GM19324 (cell line): ENCODE measurements around the gene RAD54L.
"Not testable (repeated sequence)": the region's sequence is repeated elsewhere in the genome, so short reads cannot be mapped to it uniquely, and the experiment has no call there.

ENCODE experiments used
- ATAC-seq: cut with Tn5 transposase; IDR thresholded peaks from one replicate; pipeline ENCODE4 v1.9.1; 2021; ENCODE audit warnings: mild to moderate bottlenecking, moderate library complexity; ENCODE audit not compliant: unreplicated experiment, low FRiP score

The RAD54L gene

DNA sequence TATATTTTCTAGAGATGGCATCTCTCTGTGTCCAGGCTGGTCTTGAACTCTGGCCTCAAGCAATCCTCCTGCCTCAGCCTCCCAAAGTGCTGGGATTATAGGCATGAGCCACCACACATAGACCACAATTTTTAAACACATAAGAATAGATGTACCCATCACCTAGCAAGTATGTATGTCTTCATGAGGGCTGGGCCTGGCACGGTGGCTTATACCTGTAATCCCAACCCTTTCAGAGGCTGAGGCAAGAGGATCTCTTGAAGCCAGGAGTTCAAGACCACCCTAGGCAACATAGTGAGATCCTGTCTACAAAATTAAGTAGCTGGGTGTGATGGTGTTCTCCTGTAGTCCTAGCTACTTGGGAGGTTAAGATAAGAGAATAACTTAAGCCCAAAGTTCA, 69.8 kb downstream of the RAD54L start:
- no peak for ATAC-seq

DNA sequence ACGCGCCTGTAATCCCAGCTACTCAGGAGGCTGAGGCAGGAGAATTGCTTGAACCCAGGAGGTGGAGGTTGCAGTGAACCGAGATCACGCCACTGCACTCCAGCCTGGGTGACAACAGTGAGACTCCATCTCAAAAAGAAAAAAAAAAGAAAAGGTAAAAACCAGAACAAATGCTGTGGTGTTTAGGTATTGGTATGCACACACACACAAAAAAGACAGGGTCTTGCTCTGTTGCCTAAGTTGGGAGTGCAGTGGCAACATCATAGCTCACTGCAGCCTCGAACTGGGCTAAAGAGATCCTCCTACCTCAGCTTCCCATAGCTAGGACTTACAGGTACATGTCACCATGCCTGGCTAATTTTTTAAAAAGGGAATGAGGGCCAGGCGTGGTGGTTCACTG, 71.7 kb downstream of the RAD54L start:
- ATAC-seq, result not testable (repeated sequence)

DNA sequence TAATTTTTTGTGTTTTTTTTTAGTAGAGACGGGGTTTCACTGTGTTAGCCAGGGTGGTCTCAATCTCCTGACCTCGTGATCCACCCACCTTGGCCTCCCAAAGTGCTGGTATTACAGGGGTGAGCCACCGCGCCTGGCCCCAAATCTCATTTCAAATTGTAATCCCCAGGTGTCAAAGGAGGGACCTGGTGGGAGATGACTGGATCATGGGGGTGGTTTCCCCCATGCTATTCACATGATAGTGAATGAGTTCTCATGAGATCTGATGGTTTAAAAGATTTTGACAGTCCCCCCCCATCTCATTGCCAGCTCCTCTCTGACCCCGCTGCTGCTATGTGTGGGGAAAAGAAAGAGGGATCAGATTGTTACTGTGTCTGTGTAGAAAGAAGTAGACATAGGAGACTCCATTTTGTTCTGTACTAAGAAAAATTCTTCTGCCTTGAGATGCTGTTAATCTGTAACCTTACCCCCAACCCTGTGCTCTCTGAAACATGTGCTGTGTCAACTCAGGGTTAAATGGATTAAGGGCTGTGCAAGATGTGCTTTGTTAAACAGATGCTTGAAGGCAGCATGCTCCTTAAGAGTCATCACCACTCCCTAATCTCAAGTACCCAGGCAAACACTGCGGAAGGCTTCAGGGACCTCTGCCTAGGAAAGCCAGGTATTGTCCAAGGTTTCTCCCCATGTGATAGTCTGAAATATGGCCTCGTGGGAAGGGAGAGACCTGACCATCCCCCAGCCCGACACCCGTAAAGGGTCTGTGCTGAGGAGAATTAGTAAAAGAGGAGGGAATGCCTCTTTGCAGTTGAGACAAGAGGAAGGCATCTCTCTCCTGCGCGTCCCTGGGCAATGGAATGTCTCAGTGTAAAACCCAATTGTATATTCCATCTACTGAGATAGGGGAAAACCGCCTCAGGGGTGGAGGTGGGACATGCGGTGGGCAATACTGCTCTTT, 72.7 kb downstream of the RAD54L start:
- not testable (repeated sequence) for ATAC-seq

DNA sequence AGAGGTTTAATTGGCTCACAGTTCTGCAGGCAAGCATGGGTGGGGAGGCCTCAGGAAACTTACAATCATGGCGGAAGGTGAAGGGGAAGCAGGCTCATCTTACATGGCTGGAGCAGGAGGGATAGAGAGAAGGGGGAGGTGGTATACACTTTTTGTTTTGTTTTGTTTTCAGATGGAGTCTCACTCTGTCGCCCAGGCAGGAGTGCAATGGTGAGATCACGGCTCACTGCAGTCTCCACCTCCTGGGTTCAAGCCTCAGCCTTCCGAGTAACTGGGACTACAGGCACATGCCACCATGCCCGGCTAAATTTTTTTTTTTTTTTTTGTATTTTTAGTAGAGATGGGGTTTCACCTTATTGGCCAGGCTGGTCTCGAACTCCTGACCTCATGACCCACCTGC, 74.6 kb downstream of the RAD54L start:
- ATAC-seq, result not testable (repeated sequence)

DNA sequence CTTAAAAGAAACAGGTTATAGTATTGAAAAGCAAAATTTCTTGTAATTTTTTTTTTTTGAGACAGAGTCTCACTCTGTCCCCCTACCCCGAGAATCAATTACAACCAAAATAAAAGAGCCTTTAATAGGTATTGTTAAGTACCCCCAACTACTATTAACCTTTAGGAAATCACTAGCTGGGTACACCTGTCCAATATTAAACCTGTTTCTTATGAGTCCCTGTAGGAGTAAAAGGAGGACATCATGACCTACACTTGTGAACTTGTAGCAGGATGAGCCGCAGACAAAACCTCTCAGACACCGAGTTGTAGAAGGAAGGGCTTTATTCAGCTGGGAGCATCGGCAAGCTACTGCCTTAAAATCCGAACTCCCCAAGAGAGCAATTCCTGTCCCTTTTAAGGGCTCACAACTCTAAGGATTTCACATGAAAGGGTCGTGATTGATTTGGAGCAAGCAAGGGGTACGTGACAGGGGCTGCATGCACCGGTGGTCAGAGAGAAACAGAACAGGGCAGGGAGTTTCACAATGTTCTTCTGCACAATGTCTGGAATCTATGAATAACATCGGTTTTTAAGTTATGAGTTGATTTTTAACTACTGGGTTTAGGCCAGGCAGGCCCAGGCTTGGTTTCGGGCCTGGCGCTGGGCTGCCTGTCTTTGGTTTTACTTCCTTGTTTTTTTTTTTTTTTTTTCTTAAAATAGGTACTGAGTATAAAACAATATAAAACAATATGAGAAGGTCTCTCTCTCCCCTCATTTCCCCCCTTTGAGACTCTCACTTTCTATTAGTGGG, 77.9 kb downstream of the RAD54L start:
- ATAC-seq, result not testable (repeated sequence)
